ENCODE results near the gene AKR1B15. TPM values are rescaled to one million over a fixed set of nuclear protein-coding genes. Genes with fewer than 3 reads are reported as not detected.

Gene AKR1B15
- total and polyA plus RNA-seq, 2 of the 4 experiments (the other 2 are of a cell fraction): not detected

- TF ChIP-seq RCOR1 (IDR thresholded peaks at IDR 0.05; ENCODE audit: insufficient replicate concordance, low read length) (no peak), CHD1 (IDR thresholded peaks at IDR 0.05; ENCODE audit: low read depth, low read length) (no peak)
Measured at GRCh38 chr7:134602881-134603451, 54.1 kb downstream of the AKR1B15 start (continued).

GRCh38 chr7:134605978-134606923 lies 57.3 kb downstream of the AKR1B15 start:
- intact Hi-C loops (cut with micrococcal nuclease) (loop anchor here (1.0 to 5.0 kb wide), 5 partner anchors 59 to 174 kb away; partner anchors contain the start of gene AKR1B1), in situ Hi-C loops (cut with MboI; ENCODE audit: low sequenced_read_pairs) (no loop called here), dilution Hi-C loops (cut with HindIII; ENCODE audit: low sequenced_read_pairs, unreplicated experiment) (no loop called here)
- Histone ChIP-seq H3K56ac (ENCODE audit: extremely low read depth, insufficient read depth, low read length) (no peak overlapping the region), H2BK120ac (ENCODE audit: low read depth, low read length) (0 out of 2 replicates have a peak overlapping the region, but pooled peaks have one; percentile 7), H3K9ac (ENCODE audit: low read depth, low read length) (no peak overlapping the region), H3K27me3 (ENCODE audit: control insufficient read depth, insufficient read depth, low read length) (no peaks in the 10 kb centered on the region), H2AFZ (replicated peaks; ENCODE audit: low read length, poor library complexity) (no peak overlapping the region), H4K8ac (ENCODE audit: low read depth in 2 of 2, low read length in 2 of 2) (no peak overlapping the region), H2AK9ac (replicated peaks; ENCODE audit: low read depth, low read length, poor library complexity) (no peak overlapping the region), H2BK20ac (ENCODE audit: low read depth, low read length) (peak overlapping the region; percentile 71; the same call in 1 of the 2 replicates), H3K4ac (ENCODE audit: low read depth, low read length) (no peak overlapping the region), H3K4me1 (ENCODE audit: control insufficient read depth, insufficient read depth, low read length) (peaks cover 3% of the 10 kb centered on the region; the same call in 1 of the 2 replicates), H2BK15ac (ENCODE audit: low read depth, low read length) (peak overlapping the region; percentile 18; the same call in 1 of the 3 replicates), H3K18ac (ENCODE audit: low read depth, low read length) (no peak overlapping the region), H3K9me3 (ENCODE audit: control insufficient read depth, insufficient read depth, low read length) (no peaks in the 10 kb centered on the region), H4K91ac (ENCODE audit: insufficient read depth, low read depth, low read length) (no peak overlapping the region), H4K5ac (ENCODE audit: low read depth, low read length) (no peak overlapping the region), H3K4me2 (ENCODE audit: low read depth, low read length) (peak overlapping the region; percentile 70), H3K4me3 (ENCODE audit: insufficient read depth, low read depth, low read length) (no peak overlapping the region), H4K20me1 (ENCODE audit: insufficient read depth, low read length) (no peaks in the 10 kb centered on the region), H3K27ac (ENCODE audit: insufficient read depth, low read length) (no peak overlapping the region), H3K14ac (replicated peaks; ENCODE audit: low read depth, low read length) (no peak overlapping the region), H3K9me1 (ENCODE audit: insufficient read depth, low read length) (no peaks in the 10 kb centered on the region; the same call in 1 of the 2 replicates), H3K79me1 (ENCODE audit: low read depth in 1 of 2, low read length in 2 of 2) (no peaks in the 10 kb centered on the region), H3K23ac (ENCODE audit: low read depth, low read length) (no peak overlapping the region), H2BK5ac (ENCODE audit: low read depth, low read length, poor library complexity, severe bottlenecking) (no peak overlapping the region), H2AK5ac (ENCODE audit: low read depth, low read length) (no peak overlapping the region), H3K36me3 (ENCODE audit: control insufficient read depth, insufficient read depth, low read length) (no peaks in the 10 kb centered on the region)
- ATAC-seq (ENCODE audit: low read depth): peak; percentile 95
- BruUV-seq (replicated peaks): no TSS peak
- peak; percentile 80 for TF ChIP-seq SMC3 (IDR thresholded peaks at IDR 0.05; ENCODE audit: low read depth, low read length)
- TF ChIP-seq USF2 (IDR thresholded peaks at IDR 0.05; ENCODE audit: low read depth, low read length): no peak
- TF ChIP-seq RAD21 (IDR thresholded peaks at IDR 0.05; ENCODE audit: low read length): peak; percentile 90
- peak; percentile 94 for TF ChIP-seq CTCF (conservative IDR thresholded peaks at IDR 0.05; ENCODE audit: low read depth, low read length)
- no peak for TF ChIP-seq MXI1 (IDR thresholded peaks at IDR 0.05; ENCODE audit: borderline replicate concordance, low read depth, low read length)
- no peak for TF ChIP-seq FOS (IDR thresholded peaks at IDR 0.05; ENCODE audit: low read depth, low read length)
- TF ChIP-seq RCOR1 (IDR thresholded peaks at IDR 0.05; ENCODE audit: insufficient replicate concordance, low read length): no peak
- no peak for TF ChIP-seq POLR2A (IDR thresholded peaks at IDR 0.05; ENCODE audit: low read depth, low read length)
- TF ChIP-seq CHD1 (IDR thresholded peaks at IDR 0.05; ENCODE audit: low read depth, low read length): no peak
- TF ChIP-seq NFE2L2 (IDR thresholded peaks at IDR 0.05; ENCODE audit: low read depth, low read length): no peak
- ChIA-PET CTCF (interaction anchor here (0.5 to 1.4 kb wide), 5 partner anchors 14 to 174 kb away, joined by 3 to 9 read pairs (median 5); no protein-coding TSS in a partner anchor), POLR2A (ENCODE audit: unreplicated experiment) (no interaction called here)
- WGBS, 2 experiments (ENCODE audit: extremely low coverage in 2 of 2, insufficient read length in 1 of 2): 25% methylated on average over 9 of the region's 14 CpGs; no CpG with 5 or more reads in 1 of the 2 experiments
- peak; percentile 67 for DNase-seq
